Neural crest cell (in vitro differentiated cells): ENCODE data around the gene GGTLC2. TPM values are rescaled to one million over a fixed set of nuclear protein-coding genes. Genes with fewer than 3 reads are reported as not detected.

ENCODE experiments used
- DNase-seq: peaks from one replicate; pipeline ENCODE4 v3.0.0; 2021; ENCODE audit warnings: low read depth, mixed read lengths, low spot score
- H3K27ac Mint-ChIP-seq: one replicate; pipeline ENCODE4 v1.8.0; 2021; ENCODE audit warnings: mild to moderate bottlenecking, mixed read lengths; ENCODE audit not compliant: unreplicated experiment
- H3K27me3 Mint-ChIP-seq: 2 replicates; pipeline ENCODE4 v1.8.0; 2021; ENCODE audit warnings: low read depth, mild to moderate bottlenecking, mixed read lengths
- H3K36me3 Mint-ChIP-seq: 2 replicates; pipeline ENCODE4 v1.8.0; 2021; ENCODE audit warnings: low read depth, mild to moderate bottlenecking, mixed read lengths
- H3K4me1 Mint-ChIP-seq: 2 replicates; pipeline ENCODE4 v1.8.0; 2021; ENCODE audit warnings: mixed read lengths
- H3K4me3 Mint-ChIP-seq: one replicate; pipeline ENCODE4 v1.8.0; 2021; ENCODE audit warnings: mild to moderate bottlenecking, mixed read lengths
- H3K9me3 Mint-ChIP-seq: 2 replicates; pipeline ENCODE4 v1.8.0; 2021; ENCODE audit warnings: mixed read lengths
- CTCF ChIP-seq: fragments of 200-600 bp; sonication (generic); conservative IDR thresholded peaks from 2 replicates; pipeline ENCODE4 v1.5.0; 2021; ENCODE audit warnings: antibody characterized with exemption, mild to moderate bottlenecking
- total RNA-seq: library from RNA; stranded (reverse); gene quantifications from 2 replicates; pipeline ENCODE4 v1.2.1, GENCODE V29; 2021

The GGTLC2 gene
- total RNA-seq, 1 donor from 2014 or later: not detected

DNA sequence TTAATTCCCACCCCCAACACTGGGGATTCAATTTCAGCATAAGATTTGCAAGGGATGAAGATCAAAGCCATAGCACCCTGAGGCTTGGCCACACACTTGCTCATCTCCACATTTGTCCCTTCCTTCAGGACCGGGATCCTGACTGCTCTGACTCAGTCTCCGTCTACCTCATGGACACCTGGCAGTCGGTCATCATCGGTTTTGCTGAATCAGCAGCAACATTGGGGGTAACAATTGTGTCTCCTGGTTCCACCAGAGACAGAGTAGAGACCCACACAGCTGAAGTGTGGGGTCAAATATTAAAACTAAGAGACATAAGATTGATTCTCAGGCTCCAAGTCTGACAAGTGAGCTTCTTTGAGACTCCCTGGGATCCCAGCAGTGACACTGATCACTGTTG, 34.6 kb downstream of the GGTLC2 start:
- H3K27ac Mint-ChIP-seq: no peak overlapping the region
- TF ChIP-seq CTCF: no peak
- no peak for DNase-seq
- H3K4me3 Mint-ChIP-seq: no peak overlapping the region
- no peaks in the 10 kb centered on the region for H3K4me1 Mint-ChIP-seq
- H3K27me3 Mint-ChIP-seq: peaks cover 68% of the 10 kb centered on the region
- no peaks in the 10 kb centered on the region for H3K9me3 Mint-ChIP-seq
- H3K36me3 Mint-ChIP-seq: no peaks in the 10 kb centered on the region

- Mint-ChIP-seq H3K27me3 (peaks cover 57% of the 10 kb centered on the region), H3K4me1 (no peaks in the 10 kb centered on the region), H3K27ac (no peak overlapping the region)
These were observed 36.0 kb downstream of the GGTLC2 start for GRCh38 chr22:22680396-22680795.

GRCh38 chr22:22681221-22681739, 36.9 kb downstream of the GGTLC2 start:
- Mint-ChIP-seq H3K27me3 (peaks cover 48% of the 10 kb centered on the region), H3K4me1 (no peaks in the 10 kb centered on the region), H3K4me3 (no peak overlapping the region)

More at GRCh38 chr22:22680396-22680795, 36.0 kb downstream of the GGTLC2 start:
- TF ChIP-seq CTCF: no peak
- DNase-seq: no peak
- H3K9me3 Mint-ChIP-seq: no peaks in the 10 kb centered on the region
- no peak overlapping the region for H3K4me3 Mint-ChIP-seq
- no peaks in the 10 kb centered on the region for H3K36me3 Mint-ChIP-seq

DNA sequence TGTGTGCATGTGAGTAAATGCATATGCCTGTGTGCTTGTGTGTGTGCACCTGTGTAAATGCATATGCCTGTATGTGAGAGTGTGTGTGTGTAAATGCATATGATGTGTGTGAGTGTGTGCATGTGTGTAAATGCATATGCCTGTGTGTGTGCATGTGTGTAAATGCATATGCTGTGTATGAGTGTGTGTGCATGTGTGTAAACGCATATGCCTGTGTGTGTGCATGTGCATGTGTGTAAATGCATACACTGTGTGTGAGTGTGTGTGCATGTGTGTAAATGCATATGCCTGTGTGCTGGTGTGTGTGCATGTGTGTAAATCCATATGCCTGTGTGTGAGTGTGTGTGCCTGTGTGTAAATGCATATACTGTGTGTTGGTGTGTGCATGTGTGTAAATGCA, 37.8 kb downstream of the GGTLC2 start:
- H3K4me3 Mint-ChIP-seq: no peak overlapping the region
- H3K27me3 Mint-ChIP-seq: peaks cover 39% of the 10 kb centered on the region
- H3K27ac Mint-ChIP-seq: no peak overlapping the region
- no peak for DNase-seq
- H3K9me3 Mint-ChIP-seq: no peaks in the 10 kb centered on the region
- H3K4me1 Mint-ChIP-seq: no peaks in the 10 kb centered on the region
- no peak for TF ChIP-seq CTCF
- H3K36me3 Mint-ChIP-seq: no peaks in the 10 kb centered on the region

More at GRCh38 chr22:22681221-22681739, 36.9 kb downstream of the GGTLC2 start:
- DNase-seq: no peak
- TF ChIP-seq CTCF: no peak
- no peaks in the 10 kb centered on the region for H3K9me3 Mint-ChIP-seq
- H3K27ac Mint-ChIP-seq: no peak overlapping the region
- no peaks in the 10 kb centered on the region for H3K36me3 Mint-ChIP-seq

GRCh38 chr22:22682807-22683667, 38.6 kb downstream of the GGTLC2 start:
- Mint-ChIP-seq H3K27ac (no peak overlapping the region), H3K27me3 (peaks cover 35% of the 10 kb centered on the region)

More at GRCh38 chr22:22682807-22683667, 38.6 kb downstream of the GGTLC2 start:
- Mint-ChIP-seq H3K36me3 (no peaks in the 10 kb centered on the region), H3K4me3 (no peak overlapping the region), H3K4me1 (no peaks in the 10 kb centered on the region), H3K9me3 (no peaks in the 10 kb centered on the region)
- DNase-seq: no peak
- TF ChIP-seq CTCF: no peak
